AG09319 (cell line): ENCODE measurements around the gene VPS33A.

Source experiments
- DNase-seq: peaks from one replicate; pipeline ENCODE4 v3.0.0-alpha.2; 2010; ENCODE audit warnings: low read depth; ENCODE audit errors: extremely low read depth
- TF ChIP-seq, protein P1 (sequence below): IDR thresholded peaks from 2 replicates; pipeline ENCODE4 v1.5.1; 2011; ENCODE audit warnings: low read depth, mild to moderate bottlenecking, inconsistent platforms, low read length, moderate library complexity

Gene VPS33A

DNA sequence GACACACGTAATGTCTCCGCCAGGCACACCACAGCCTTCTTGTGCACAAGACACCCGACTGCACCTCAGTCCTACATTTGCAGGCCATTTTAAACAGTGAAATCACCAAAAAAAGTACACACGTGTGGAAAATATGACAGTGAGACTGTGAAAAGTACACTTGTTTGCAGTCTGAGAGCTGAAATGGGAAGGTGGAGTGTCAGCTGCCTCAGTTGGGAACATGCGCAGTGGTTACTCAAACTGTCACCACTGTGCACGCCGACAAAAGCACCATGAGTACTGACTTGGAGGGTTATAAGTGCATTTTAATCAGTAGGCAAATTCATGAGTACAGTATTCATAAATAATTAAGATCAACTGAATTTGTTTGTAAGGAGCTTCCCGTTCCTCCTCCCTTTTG lies 15.8 kb downstream of the VPS33A start:
- no peak for DNase-seq
- TF ChIP-seq, protein P1, sequence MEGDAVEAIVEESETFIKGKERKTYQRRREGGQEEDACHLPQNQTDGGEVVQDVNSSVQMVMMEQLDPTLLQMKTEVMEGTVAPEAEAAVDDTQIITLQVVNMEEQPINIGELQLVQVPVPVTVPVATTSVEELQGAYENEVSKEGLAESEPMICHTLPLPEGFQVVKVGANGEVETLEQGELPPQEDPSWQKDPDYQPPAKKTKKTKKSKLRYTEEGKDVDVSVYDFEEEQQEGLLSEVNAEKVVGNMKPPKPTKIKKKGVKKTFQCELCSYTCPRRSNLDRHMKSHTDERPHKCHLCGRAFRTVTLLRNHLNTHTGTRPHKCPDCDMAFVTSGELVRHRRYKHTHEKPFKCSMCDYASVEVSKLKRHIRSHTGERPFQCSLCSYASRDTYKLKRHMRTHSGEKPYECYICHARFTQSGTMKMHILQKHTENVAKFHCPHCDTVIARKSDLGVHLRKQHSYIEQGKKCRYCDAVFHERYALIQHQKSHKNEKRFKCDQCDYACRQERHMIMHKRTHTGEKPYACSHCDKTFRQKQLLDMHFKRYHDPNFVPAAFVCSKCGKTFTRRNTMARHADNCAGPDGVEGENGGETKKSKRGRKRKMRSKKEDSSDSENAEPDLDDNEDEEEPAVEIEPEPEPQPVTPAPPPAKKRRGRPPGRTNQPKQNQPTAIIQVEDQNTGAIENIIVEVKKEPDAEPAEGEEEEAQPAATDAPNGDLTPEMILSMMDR = no peak

DNA sequence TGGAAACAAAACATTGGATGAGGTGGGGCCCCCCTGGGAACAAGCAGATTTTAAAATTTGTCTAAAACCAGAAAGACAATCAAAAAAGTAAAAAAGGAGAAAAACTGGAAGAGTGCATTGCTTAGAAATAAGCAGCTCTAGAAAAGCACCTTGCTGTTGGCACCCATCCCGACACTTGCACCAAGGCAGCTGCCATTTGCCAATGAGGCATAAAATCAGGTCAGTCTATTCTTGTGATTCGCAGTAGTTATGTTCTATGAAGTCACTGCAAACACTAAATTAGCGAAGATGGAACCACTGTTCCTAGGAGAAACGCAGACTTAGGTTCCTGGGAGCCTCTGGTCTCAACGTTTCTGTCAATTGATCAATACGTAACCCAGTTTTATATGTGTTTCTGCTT lies 16.2 kb downstream of the VPS33A start:
- DNase-seq = no peak
- TF ChIP-seq, protein P1 = no peak

DNA sequence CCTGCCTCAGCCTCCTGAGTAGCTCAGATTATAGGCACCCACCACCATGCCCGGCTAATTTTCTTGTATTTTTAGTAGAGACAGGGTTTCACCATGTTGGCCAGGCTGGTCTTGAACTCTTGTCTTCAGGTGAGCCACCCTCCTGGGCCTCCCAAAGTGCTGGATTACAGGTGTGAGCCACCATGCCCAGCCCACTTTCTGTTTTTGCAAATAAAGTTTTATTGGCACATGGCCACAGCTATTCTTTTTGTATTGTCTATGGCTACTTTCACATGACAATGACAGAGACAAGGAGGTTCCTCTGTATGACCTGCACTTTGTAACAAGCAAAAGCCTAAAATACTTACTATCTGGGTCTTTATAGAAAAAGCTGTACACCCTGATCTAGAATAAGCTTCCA lies 20.7 kb downstream of the VPS33A start:
- DNase-seq = no peak
- TF ChIP-seq, protein P1 = no peak

DNA sequence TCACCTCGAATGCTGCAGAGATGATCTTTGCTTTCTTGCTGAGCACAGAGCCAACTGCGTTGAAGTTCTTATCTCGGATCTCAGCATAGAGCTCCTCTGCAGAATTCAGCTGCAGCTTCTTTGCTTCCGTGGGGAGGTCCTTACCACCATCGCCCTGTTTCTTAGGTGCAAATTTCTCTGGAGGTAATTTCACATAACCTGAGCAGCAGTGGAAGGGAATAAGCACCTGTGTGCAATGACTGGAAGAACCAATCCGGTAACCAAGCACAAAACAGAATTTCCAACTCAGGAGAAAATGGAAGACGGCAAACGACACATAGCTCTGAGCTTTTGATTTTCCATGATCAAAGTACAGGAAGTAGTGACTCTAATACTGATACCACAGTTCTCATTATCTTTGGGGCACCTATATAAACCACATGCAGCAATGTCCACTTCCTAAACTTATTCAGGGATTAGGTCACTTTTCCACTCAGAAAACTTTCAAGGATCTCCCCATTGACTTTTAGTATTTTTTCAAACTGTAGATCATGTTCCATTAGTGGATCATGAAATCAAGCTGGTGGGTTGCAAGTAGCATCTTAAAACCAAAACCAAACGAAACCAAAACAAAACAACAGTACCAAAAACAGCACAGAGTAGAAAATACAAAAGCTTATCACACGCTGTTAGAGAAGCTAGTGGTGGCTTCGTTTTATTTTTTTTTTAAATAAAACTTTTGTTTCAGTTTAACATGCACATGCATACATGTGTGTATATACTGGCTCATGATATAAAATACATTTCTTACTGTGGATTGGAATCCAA lies 21.5 kb downstream of the VPS33A start:
- TF ChIP-seq, protein P1 = no peak
- no peak for DNase-seq

DNA sequence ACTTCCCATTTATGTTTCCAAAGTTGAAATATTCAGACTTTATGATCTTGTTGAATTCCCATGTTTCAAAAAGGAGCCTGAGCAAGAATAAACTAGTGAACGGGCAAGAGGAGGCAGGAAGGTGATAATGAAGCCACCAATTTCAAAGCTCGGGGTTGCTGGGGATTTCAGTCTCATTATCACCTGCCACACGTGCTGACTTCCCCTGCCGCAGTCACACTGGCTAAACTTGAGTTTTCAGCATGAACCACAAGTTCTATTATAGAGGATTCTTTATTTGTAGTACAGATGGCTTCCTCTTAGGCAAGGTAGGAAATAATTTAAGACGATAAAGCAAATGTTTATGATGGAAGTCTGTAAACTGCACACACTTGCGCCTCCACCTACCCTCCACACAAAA lies 22.3 kb downstream of the VPS33A start:
- TF ChIP-seq, protein P1 = no peak
- DNase-seq = no peak

DNA sequence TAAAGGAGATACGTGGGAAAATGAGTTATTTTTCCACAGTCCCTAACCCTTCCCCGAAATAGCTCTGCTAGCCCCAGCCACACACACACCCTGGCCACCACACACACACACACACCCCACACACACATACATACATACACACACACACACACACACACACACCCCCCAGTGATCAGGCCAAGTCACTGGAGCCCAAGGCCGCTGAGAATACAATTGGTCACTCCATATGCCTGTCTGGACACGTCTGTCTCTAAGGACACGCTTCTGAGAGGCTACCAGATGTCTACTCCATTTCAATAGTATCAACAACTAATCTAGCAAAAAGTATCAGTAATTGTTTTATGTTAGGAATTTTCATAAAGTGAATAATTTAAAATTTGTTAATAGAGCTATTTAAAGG lies 27.4 kb downstream of the VPS33A start:
- TF ChIP-seq, protein P1 = no peak
- DNase-seq = no peak

DNA sequence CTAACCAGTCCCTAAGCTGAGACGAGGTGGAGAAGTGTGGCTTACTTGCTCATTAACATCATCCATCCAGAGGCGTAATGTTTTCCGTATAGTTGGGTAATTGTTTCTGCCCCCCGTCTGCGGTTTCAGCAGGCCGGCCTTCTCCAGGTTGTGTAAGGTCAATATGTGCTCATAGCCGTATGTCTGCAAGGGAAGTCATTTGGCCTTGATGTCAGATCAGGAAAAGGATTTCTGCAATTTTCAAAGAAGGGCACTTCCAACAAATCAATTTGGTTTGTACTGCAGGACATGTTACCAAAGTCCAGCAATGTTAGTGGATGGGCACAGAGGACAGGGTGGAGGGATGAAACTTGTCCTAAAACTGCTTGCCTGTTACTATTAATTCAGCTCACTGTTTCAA lies 30.6 kb downstream of the VPS33A start:
- DNase-seq = no peak
- TF ChIP-seq, protein P1 = no peak
